GM19397 (cell line): ENCODE results near the gene PLCL1.

Experiments
- ATAC-seq: cut with Tn5 transposase; IDR thresholded peaks from one replicate; pipeline ENCODE4 v1.9.1; 2021; ENCODE audit warnings: mild to moderate bottlenecking, moderate library complexity; ENCODE audit not compliant: unreplicated experiment

Gene PLCL1

GRCh38 chr2:198053148-198053547 is 248.8 kb downstream of the PLCL1 start:
- no peak for ATAC-seq

GRCh38 chr2:198053776-198054175 is 249.4 kb downstream of the PLCL1 start:
- ATAC-seq = no peak

GRCh38 chr2:198054299-198054698 is 249.9 kb downstream of the PLCL1 start:
- peak; percentile 71 for ATAC-seq

- no peak for ATAC-seq
These were observed 251.3 kb downstream of the PLCL1 start for GRCh38 chr2:198055716-198056115.

- ATAC-seq = no peak
These were observed 252.4 kb downstream of the PLCL1 start for GRCh38 chr2:198056836-198057235.

GRCh38 chr2:198059800-198060199 is 255.4 kb downstream of the PLCL1 start:
- no peak for ATAC-seq

GRCh38 chr2:198060277-198060676 is 255.9 kb downstream of the PLCL1 start:
- ATAC-seq = no peak

GRCh38 chr2:198062826-198063225 is 258.4 kb downstream of the PLCL1 start:
- no peak for ATAC-seq

GRCh38 chr2:198063242-198063641 is 258.8 kb downstream of the PLCL1 start:
- ATAC-seq = no peak

- ATAC-seq = no peak
These were observed 260.9 kb downstream of the PLCL1 start for GRCh38 chr2:198065322-198065721.

- ATAC-seq = no peak
These were observed 262.2 kb downstream of the PLCL1 start for GRCh38 chr2:198066597-198066996.

- no peak for ATAC-seq
These were observed 268.3 kb downstream of the PLCL1 start for GRCh38 chr2:198072655-198073054.

- no peak for ATAC-seq
These were observed 268.9 kb downstream of the PLCL1 start for GRCh38 chr2:198073253-198073652.

GRCh38 chr2:198077477-198077876 is 273.1 kb downstream of the PLCL1 start:
- ATAC-seq = no peak

GRCh38 chr2:198080879-198081765 is 276.7 kb downstream of the PLCL1 start:
- ATAC-seq = no peak

- no peak for ATAC-seq
These were observed 279.8 kb downstream of the PLCL1 start for GRCh38 chr2:198084156-198084555.

GRCh38 chr2:198096002-198096401 is 291.6 kb downstream of the PLCL1 start:
- no peak for ATAC-seq

- no peak for ATAC-seq
These were observed 292.6 kb downstream of the PLCL1 start for GRCh38 chr2:198096965-198097364.

GRCh38 chr2:198097630-198098029 is 293.2 kb downstream of the PLCL1 start:
- no peak for ATAC-seq

GRCh38 chr2:198098386-198098785 is 294.0 kb downstream of the PLCL1 start:
- ATAC-seq = no peak

- ATAC-seq = no peak
These were observed 294.5 kb downstream of the PLCL1 start for GRCh38 chr2:198098918-198099317.

- no peak for ATAC-seq
These were observed 296.0 kb downstream of the PLCL1 start for GRCh38 chr2:198100346-198100745.

- ATAC-seq = no peak
These were observed 297.3 kb downstream of the PLCL1 start for GRCh38 chr2:198101688-198102087.
